ENCODE measurements around the gene NRBF2. TPM values are rescaled to one million over a fixed set of nuclear protein-coding genes. Genes with fewer than 3 reads are reported as not detected.

NRBF2 gene
- total and polyA plus RNA-seq, 2 of the 4 experiments (the other 2 are of a cell fraction) = 19.9 to 20.6 TPM

GRCh38 chr10:63128443-63128842 lies 4.7 kb upstream of the NRBF2 start:
- Histone ChIP-seq H3K23ac (ENCODE audit: low read depth, low read length) (no peak overlapping the region), H3K27ac (ENCODE audit: insufficient read depth, low read length) (no peak overlapping the region), H4K8ac (ENCODE audit: low read depth in 2 of 2, low read length in 2 of 2) (no peak overlapping the region), H2AK5ac (ENCODE audit: low read depth, low read length) (no peak overlapping the region), H3K27me3 (ENCODE audit: control insufficient read depth, insufficient read depth, low read length) (no peaks in the 10 kb centered on the region), H2BK5ac (ENCODE audit: low read depth, low read length, poor library complexity, severe bottlenecking) (no peak overlapping the region), H4K5ac (ENCODE audit: low read depth, low read length) (no peak overlapping the region), H3K4me1 (ENCODE audit: control insufficient read depth, insufficient read depth, low read length) (0 out of 2 replicates have a peak, but pooled peaks cover 2% of the 10 kb centered on the region), H3K14ac (replicated peaks; ENCODE audit: low read depth, low read length) (no peak overlapping the region), H2AFZ (replicated peaks; ENCODE audit: low read length, poor library complexity) (no peak overlapping the region), H3K9me3 (ENCODE audit: control insufficient read depth, insufficient read depth, low read length) (no peaks in the 10 kb centered on the region), H3K4ac (ENCODE audit: low read depth, low read length) (no peak overlapping the region), H4K20me1 (ENCODE audit: insufficient read depth, low read length) (no peaks in the 10 kb centered on the region), H2BK15ac (ENCODE audit: low read depth, low read length) (no peak overlapping the region), H2BK120ac (ENCODE audit: low read depth, low read length) (no peak overlapping the region), H2BK20ac (ENCODE audit: low read depth, low read length) (no peak overlapping the region), H3K4me2 (ENCODE audit: low read depth, low read length) (no peak overlapping the region), H3K9me1 (ENCODE audit: insufficient read depth, low read length) (no peaks in the 10 kb centered on the region), H3K79me1 (ENCODE audit: low read depth in 1 of 2, low read length in 2 of 2) (no peaks in the 10 kb centered on the region), H2AK9ac (replicated peaks; ENCODE audit: low read depth, low read length, poor library complexity) (no peak overlapping the region), H4K91ac (ENCODE audit: insufficient read depth, low read depth, low read length) (no peak overlapping the region), H3K9ac (ENCODE audit: low read depth, low read length) (no peak overlapping the region), H3K56ac (ENCODE audit: extremely low read depth, insufficient read depth, low read length) (no peak overlapping the region), H3K4me3 (ENCODE audit: insufficient read depth, low read depth, low read length) (no peak overlapping the region), H3K36me3 (ENCODE audit: control insufficient read depth, insufficient read depth, low read length) (no peaks in the 10 kb centered on the region), H3K18ac (ENCODE audit: low read depth, low read length) (no peak overlapping the region)
- dilution Hi-C loops (cut with HindIII; ENCODE audit: low sequenced_read_pairs, unreplicated experiment) = no loop called here
- intact Hi-C loops (cut with micrococcal nuclease) = no loop called here
- ATAC-seq (ENCODE audit: low read depth) = no peak
- peak; percentile 70 for DNase-seq
- no TSS peak for BruUV-seq (replicated peaks)
- TF ChIP-seq USF2 (IDR thresholded peaks at IDR 0.05; ENCODE audit: low read depth, low read length) (no peak), ELK1 (IDR thresholded peaks at IDR 0.05; ENCODE audit: borderline replicate concordance, low read depth, low read length) (no peak), NFE2L2 (IDR thresholded peaks at IDR 0.05; ENCODE audit: low read depth, low read length) (no peak), RAD21 (IDR thresholded peaks at IDR 0.05; ENCODE audit: low read length) (no peak), CTCF (conservative IDR thresholded peaks at IDR 0.05; ENCODE audit: low read depth, low read length) (no peak), RFX5 (IDR thresholded peaks at IDR 0.05; ENCODE audit: low read depth, low read length) (no peak)
- in situ Hi-C loops (cut with MboI; ENCODE audit: low sequenced_read_pairs) = loop anchor here (25.0 kb wide), 1 partner anchor 1041 kb away; no protein-coding TSS in a partner anchor
- WGBS, 2 experiments (ENCODE audit: extremely low coverage in 2 of 2, insufficient read length in 1 of 2) = no CpG with 5 or more reads among the region's 4 CpGs
- ChIA-PET POLR2A (ENCODE audit: unreplicated experiment) (no interaction called here), CTCF (interaction anchor here (0.6 kb wide), 1 partner anchor 591 kb away, joined by 3 read pairs; no protein-coding TSS in a partner anchor)

All from IMR-90 (cell line).